Ishikawa (cell line): Measurements from ENCODE around the gene PLSCR4.

Experiments
- CEBPB ChIP-seq: IDR thresholded peaks from 2 replicates; pipeline ENCODE4 v1.6.1; 2012
- CREB1 ChIP-seq: IDR thresholded peaks from 2 replicates; pipeline ENCODE4 v1.6.1; 2012; ENCODE audit warnings: low read depth
- EGR1 ChIP-seq: IDR thresholded peaks from 2 replicates; pipeline ENCODE4 v1.6.1; 2012
- EP300 ChIP-seq: IDR thresholded peaks from 2 replicates; pipeline ENCODE4 v1.6.1; 2012; ENCODE audit warnings: borderline replicate concordance
- FOXM1 ChIP-seq: IDR thresholded peaks from 2 replicates; pipeline ENCODE4 v1.6.1; 2012; ENCODE audit warnings: low read depth, borderline replicate concordance
- NFIC ChIP-seq: IDR thresholded peaks from 2 replicates; pipeline ENCODE4 v1.6.1; 2012
- RAD21 ChIP-seq: IDR thresholded peaks from 2 replicates; pipeline ENCODE4 v1.6.1; 2012; ENCODE audit warnings: low read depth
- TAF1 ChIP-seq: IDR thresholded peaks from 2 replicates; pipeline ENCODE4 v1.6.1; 2012; ENCODE audit warnings: low read depth, mild to moderate bottlenecking
- TCF12 ChIP-seq: IDR thresholded peaks from 2 replicates; pipeline ENCODE4 v1.6.1; 2012; ENCODE audit warnings: low read depth
- TEAD4 ChIP-seq: IDR thresholded peaks from 2 replicates; pipeline ENCODE4 v1.6.1; 2012
- YY1 ChIP-seq: IDR thresholded peaks from 2 replicates; pipeline ENCODE4 v1.6.1; 2012; ENCODE audit warnings: low read depth
- ZBTB7A ChIP-seq: IDR thresholded peaks from 2 replicates; pipeline ENCODE4 v1.6.1; 2012; ENCODE audit warnings: low read depth
- TF ChIP-seq, protein P1 (sequence below): IDR thresholded peaks from 2 replicates; pipeline ENCODE4 v1.6.1; 2012; ENCODE audit warnings: low read depth, mild to moderate bottlenecking
- TF ChIP-seq, protein P2 (sequence below): IDR thresholded peaks from 2 replicates; pipeline ENCODE4 v1.6.1; 2012
- TF ChIP-seq, protein P3 (sequence below): IDR thresholded peaks from 2 replicates; pipeline ENCODE4 v1.6.1; 2012

The PLSCR4 gene

DNA sequence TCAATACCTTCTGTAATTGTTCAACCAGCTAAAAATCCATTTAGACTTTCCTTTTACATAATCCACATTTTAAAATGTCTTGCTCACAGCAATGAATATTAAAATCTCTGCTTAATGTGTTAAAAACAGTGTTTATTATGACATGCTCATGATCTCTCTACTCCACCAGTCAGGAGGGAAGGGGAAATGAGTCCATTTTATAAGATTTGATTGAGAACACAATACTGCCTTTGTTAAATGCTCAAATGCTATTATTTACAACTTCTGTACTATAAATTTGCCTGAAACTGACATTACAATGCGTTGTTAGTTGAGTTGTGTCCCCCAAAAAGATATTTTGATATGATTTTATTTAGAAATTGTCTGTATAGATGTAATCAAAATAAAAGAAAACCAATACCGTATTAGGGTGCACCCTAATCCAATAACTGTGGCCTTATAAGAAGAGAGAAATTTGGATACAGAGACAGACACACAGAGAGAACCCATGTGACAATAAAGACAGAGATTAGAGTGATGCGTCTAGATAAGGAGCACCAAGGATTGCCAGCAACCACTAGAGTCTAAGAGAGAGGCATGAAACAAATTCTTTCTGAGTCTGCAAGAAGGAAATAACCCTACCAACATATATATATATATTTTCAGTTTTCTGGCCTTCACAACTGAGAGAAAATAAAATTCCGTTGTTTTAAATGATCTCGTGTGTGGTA, 9.1 kb upstream of the PLSCR4 start:
- no peak for TF ChIP-seq YY1
- no peak for TF ChIP-seq NFIC
- TF ChIP-seq, protein P1, sequence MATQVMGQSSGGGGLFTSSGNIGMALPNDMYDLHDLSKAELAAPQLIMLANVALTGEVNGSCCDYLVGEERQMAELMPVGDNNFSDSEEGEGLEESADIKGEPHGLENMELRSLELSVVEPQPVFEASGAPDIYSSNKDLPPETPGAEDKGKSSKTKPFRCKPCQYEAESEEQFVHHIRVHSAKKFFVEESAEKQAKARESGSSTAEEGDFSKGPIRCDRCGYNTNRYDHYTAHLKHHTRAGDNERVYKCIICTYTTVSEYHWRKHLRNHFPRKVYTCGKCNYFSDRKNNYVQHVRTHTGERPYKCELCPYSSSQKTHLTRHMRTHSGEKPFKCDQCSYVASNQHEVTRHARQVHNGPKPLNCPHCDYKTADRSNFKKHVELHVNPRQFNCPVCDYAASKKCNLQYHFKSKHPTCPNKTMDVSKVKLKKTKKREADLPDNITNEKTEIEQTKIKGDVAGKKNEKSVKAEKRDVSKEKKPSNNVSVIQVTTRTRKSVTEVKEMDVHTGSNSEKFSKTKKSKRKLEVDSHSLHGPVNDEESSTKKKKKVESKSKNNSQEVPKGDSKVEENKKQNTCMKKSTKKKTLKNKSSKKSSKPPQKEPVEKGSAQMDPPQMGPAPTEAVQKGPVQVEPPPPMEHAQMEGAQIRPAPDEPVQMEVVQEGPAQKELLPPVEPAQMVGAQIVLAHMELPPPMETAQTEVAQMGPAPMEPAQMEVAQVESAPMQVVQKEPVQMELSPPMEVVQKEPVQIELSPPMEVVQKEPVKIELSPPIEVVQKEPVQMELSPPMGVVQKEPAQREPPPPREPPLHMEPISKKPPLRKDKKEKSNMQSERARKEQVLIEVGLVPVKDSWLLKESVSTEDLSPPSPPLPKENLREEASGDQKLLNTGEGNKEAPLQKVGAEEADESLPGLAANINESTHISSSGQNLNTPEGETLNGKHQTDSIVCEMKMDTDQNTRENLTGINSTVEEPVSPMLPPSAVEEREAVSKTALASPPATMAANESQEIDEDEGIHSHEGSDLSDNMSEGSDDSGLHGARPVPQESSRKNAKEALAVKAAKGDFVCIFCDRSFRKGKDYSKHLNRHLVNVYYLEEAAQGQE = no peak
- TF ChIP-seq CEBPB = no peak

DNA sequence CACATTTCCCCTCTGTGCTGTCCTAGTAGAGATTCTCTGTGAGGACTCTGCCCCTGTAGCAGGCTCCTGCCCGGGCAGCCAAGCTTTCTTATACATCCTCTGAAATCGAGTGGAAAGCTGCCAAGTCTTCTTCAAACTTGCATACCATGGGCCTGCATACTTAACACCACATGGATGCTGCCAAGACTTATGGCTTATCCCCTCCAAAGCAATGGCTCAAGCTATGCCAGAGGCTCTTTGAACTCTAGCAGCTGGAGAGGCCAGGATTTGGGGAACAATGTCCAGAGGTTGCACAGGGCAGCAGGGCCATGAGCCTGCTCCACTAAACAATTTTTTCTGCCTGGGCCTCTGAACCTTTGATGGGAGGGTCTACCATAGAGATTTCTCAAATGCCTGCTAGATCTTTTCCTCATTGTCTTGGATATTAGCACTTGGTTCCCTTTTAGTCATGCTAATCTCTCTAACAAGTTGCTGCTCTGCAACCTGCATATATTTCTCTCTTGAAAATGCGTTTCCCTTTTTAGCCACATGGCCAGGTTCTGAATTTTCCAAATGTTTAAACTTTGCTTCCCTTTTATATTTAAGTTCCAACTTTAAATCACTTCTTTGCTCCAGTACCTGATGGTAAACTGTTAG, 6.1 kb upstream of the PLSCR4 start:
- TF ChIP-seq, protein P1 = no peak
- TF ChIP-seq TCF12 = no peak
- no peak for TF ChIP-seq CEBPB
- TF ChIP-seq EP300 = no peak
- TF ChIP-seq, protein P2, sequence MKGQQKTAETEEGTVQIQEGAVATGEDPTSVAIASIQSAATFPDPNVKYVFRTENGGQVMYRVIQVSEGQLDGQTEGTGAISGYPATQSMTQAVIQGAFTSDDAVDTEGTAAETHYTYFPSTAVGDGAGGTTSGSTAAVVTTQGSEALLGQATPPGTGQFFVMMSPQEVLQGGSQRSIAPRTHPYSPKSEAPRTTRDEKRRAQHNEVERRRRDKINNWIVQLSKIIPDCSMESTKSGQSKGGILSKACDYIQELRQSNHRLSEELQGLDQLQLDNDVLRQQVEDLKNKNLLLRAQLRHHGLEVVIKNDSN = no peak
- no peak for TF ChIP-seq YY1
- no peak for TF ChIP-seq FOXM1
- no peak for TF ChIP-seq CREB1
- no peak for TF ChIP-seq EGR1
- TF ChIP-seq TEAD4 = no peak
- no peak for TF ChIP-seq TAF1
- TF ChIP-seq, protein P3, sequence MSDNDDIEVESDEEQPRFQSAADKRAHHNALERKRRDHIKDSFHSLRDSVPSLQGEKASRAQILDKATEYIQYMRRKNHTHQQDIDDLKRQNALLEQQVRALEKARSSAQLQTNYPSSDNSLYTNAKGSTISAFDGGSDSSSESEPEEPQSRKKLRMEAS = no peak
- TF ChIP-seq RAD21 = no peak
- no peak for TF ChIP-seq NFIC
- TF ChIP-seq ZBTB7A = no peak

DNA sequence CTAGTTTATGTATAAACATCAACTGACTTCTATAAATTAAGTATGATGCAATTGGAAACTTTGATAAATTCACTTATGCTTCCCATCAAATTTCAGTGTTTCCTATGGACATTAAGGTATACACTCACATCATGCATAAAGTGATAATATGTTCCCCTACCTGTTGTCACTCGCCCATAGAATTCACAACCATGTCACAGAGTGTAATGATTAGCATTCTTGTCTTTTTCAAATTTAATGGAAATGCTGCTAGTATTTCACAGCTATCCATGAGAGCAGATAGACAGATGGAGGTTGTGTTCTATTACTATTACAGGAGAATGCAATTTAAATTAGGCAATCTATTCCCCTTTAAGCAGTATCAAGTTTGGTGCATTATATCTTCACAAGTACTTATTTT, 984 bp downstream of the PLSCR4 start:
- no peak for TF ChIP-seq NFIC
- no peak for TF ChIP-seq TAF1
- TF ChIP-seq YY1 = no peak
- no peak for TF ChIP-seq CEBPB
- TF ChIP-seq ZBTB7A = no peak
- TF ChIP-seq EP300 = no peak
- no peak for TF ChIP-seq RAD21
- TF ChIP-seq, protein P1 = no peak
- TF ChIP-seq CREB1 = no peak
- TF ChIP-seq TCF12 = no peak
- TF ChIP-seq, protein P2 = no peak
- TF ChIP-seq EGR1 = no peak

GRCh38 chr3:146247911-146248310, 3.0 kb downstream of the PLSCR4 start:
- no peak for TF ChIP-seq EGR1
- TF ChIP-seq NFIC = no peak
- TF ChIP-seq, protein P2 = no peak
- no peak for TF ChIP-seq ZBTB7A
